Posterior cingulate gyrus (tissue), 11 donors: ENCODE data around the gene DCAKD.
"Not testable (repeated sequence)": the region's sequence is repeated elsewhere in the genome, so short reads cannot be mapped to it uniquely, and the experiment has no call there.

Experiments used
- DNase-seq, 10 donors: peaks; one replicate each; pipeline versions ENCODE4 v3.0.0 to v3.0.0-alpha.2; 2020 to 2021; ENCODE audit warnings: mixed read lengths in 3 of 10
- intact Hi-C: fragments of 100-400 bp; cut with DNase I; formaldehyde crosslinking; loops from one replicate; pipeline ENCODE4 v1.15.1; 2023

Gene DCAKD

GRCh38 chr17:45073414-45074070, 22.1 kb upstream of the DCAKD start:
- peak in 2 of 10 donors; percentile 19 to 35 for DNase-seq
- intact Hi-C loops: no loop called here

GRCh38 chr17:45070809-45071208, 19.4 kb upstream of the DCAKD start:
- intact Hi-C loops: no loop called here
- DNase-seq: no peak

GRCh38 chr17:45070001-45070400, 18.6 kb upstream of the DCAKD start:
- peak in 1 of 10 donors; percentile 2 for DNase-seq
- intact Hi-C loops: no loop called here

GRCh38 chr17:45067637-45068036, 16.2 kb upstream of the DCAKD start:
- intact Hi-C loops: no loop called here
- DNase-seq: no peak

GRCh38 chr17:45063198-45063597, 11.8 kb upstream of the DCAKD start:
- intact Hi-C loops: no loop called here
- DNase-seq: no peak

GRCh38 chr17:45061606-45062205, 10.3 kb upstream of the DCAKD start:
- intact Hi-C loops: loop anchor here (1.0 to 2.0 kb wide), 2 partner anchors 10 to 31 kb away; partner anchors contain the start of gene DCAKD
- DNase-seq: no peak

- DNase-seq: peak; percentile 95 to 100 (median 98)
- intact Hi-C loops: loop anchor here (1.0 to 2.0 kb wide), 2 partner anchors 10 to 32 kb away; partner anchors contain the start of gene DCAKD
These were observed 9.6 kb upstream of the DCAKD start, which contains the start of gene NMT1 for GRCh38 chr17:45060797-45061605. TSS of gene NMT1 (plus strand) at chr17:45061317. CDS start at chr17:45061330, 13 bp downstream.

- intact Hi-C loops: loop anchor here (2.0 kb wide), 1 partner anchor 32 kb away; no protein-coding TSS in a partner anchor
These were observed 9.0 kb upstream of the DCAKD start for GRCh38 chr17:45060382-45060796.

GRCh38 chr17:45052052-45052772, 780 bp upstream of the DCAKD start:
- DNase-seq: peak in 5 of 10 donors; percentile 12 to 85 (median 67)
- intact Hi-C loops: loop anchor here (5.0 kb wide), 1 partner anchor 40 kb away; no protein-coding TSS in a partner anchor

More at GRCh38 chr17:45060382-45060796, 9.0 kb upstream of the DCAKD start:
- DNase-seq: peak in 1 of 10 donors; percentile 19

GRCh38 chr17:45051720-45052051, 254 bp upstream of the DCAKD start:
- intact Hi-C loops: loop anchor here (1.0 to 5.0 kb wide), 2 partner anchors 10 to 41 kb away; partner anchors contain the start of gene NMT1
- DNase-seq: not testable (repeated sequence)

- intact Hi-C loops: loop anchor here (1.0 to 5.0 kb wide), 2 partner anchors 11 to 42 kb away; partner anchors contain the start of gene NMT1
- peak in 3 of 10 donors; percentile 40 to 71 (median 62) for DNase-seq
These were observed 862 bp downstream of the DCAKD start for GRCh38 chr17:45050481-45051059.

GRCh38 chr17:45048795-45049563, 2.5 kb downstream of the DCAKD start:
- intact Hi-C loops: no loop called here
- DNase-seq: peak in 2 of 10 donors; percentile 9 to 23

- intact Hi-C loops: no loop called here
- peak in 1 of 10 donors; percentile 6 for DNase-seq
These were observed 4.8 kb downstream of the DCAKD start for GRCh38 chr17:45046537-45047125.

- intact Hi-C loops: no loop called here
- peak in 2 of 10 donors; percentile 57 to 73 for DNase-seq
These were observed 7.5 kb downstream of the DCAKD start for GRCh38 chr17:45043813-45044540.

- peak in 2 of 10 donors; percentile 43 to 52 for DNase-seq
- intact Hi-C loops: no loop called here
These were observed 8.9 kb downstream of the DCAKD start for GRCh38 chr17:45042346-45043120.

- intact Hi-C loops: no loop called here
- DNase-seq: peak in 2 of 10 donors; percentile 24 to 30
These were observed 11.0 kb downstream of the DCAKD start for GRCh38 chr17:45040459-45040858.
